ENCODE results near the gene PIAS4.

DNA sequence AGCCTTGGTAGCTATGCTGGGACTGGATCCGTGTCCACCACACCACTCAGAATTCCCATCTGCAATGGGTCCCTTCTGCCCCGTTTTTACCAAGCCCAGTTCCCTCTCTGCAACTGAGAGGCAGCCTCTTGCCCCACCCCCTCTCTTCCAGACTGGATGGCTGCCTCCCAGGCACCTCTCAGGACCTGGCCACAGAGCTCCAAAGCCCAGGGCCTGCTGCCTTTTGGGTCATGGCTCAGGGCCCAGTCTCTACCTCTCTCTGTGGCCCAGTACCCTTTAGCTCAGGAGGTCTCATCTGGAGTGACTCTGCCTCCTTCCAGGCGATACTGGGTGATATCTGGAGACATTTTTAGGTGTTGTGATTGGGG is 69.5 kb downstream of the PIAS4 start:
- no peak for TF ChIP-seq CTCF (IDR thresholded peaks at IDR 0.05; ENCODE audit: insufficient read depth, low read depth, low read length)
- no peak for TF ChIP-seq EZH2 (IDR thresholded peaks at IDR 0.05; ENCODE audit: insufficient read depth, low read length)

Data from astrocyte (in vitro differentiated cells and primary cell).